HEK293 (cell line): ENCODE results near the gene FEZ2.

Experiments used
- CTCF ChIA-PET: fragments of 350-600 bp; formaldehyde crosslinking; extraction: SDS; loops from one replicate; lab custom pipeline; 2021; ENCODE audit warnings: antibody characterized with exemption; lab: Yijun Ruan, JAX
- POLR2A ChIA-PET: fragments of 300-600 bp; formaldehyde crosslinking; extraction: SDS; loops from one replicate; lab custom pipeline; 2020; ENCODE audit warnings: antibody characterized with exemption, inconsistent platforms; lab: Yijun Ruan, JAX
- H3K27ac ChIP-seq: fragments of 200-500 bp; sonication (Bioruptor generic); 2 replicates; pipeline ENCODE4 v1.5.1; 2014; ENCODE audit warnings: low read depth, low read length, control low read depth, inconsistent platforms; ENCODE audit errors: extremely low read depth
- H3K36me3 ChIP-seq, 2 experiments: fragments of 200-500 bp in 1 of 2; sonication (Bioruptor generic) in 1 of 2; 1 replicate in 1 of 2; 2 replicates in 1 of 2; pipeline ENCODE4 v1.5.1; 2014 to 2017; ENCODE audit warnings: inconsistent platforms in 2 of 2, low read length in 2 of 2; ENCODE audit not compliant: control insufficient read depth in 2 of 2, insufficient read depth in 1 of 2
- H3K4me1 ChIP-seq: fragments of 200-500 bp; sonication (Bioruptor generic); 2 replicates; pipeline ENCODE4 v1.5.1; 2014; ENCODE audit warnings: mild to moderate bottlenecking, low read length, inconsistent platforms; ENCODE audit not compliant: control insufficient read depth, insufficient read depth
- H3K4me3 ChIP-seq: 2 replicates; pipeline ENCODE4 v1.5.1; 2011; ENCODE audit warnings: low read depth, mild to moderate bottlenecking, control low read depth, low read length, moderate library complexity
- H3K9me3 ChIP-seq: fragments of 200-500 bp; sonication (Bioruptor generic); 2 replicates; pipeline ENCODE4 v1.5.1; 2014; ENCODE audit warnings: low read depth, low read length, inconsistent platforms; ENCODE audit not compliant: control insufficient read depth, insufficient read depth
- KLF1 ChIP-seq: fragments of 450-650 bp; formaldehyde crosslinking; IDR thresholded peaks from 2 replicates; pipeline ENCODE4 v1.5.1; 2016; ENCODE audit warnings: missing biosample characterization, missing genetic modification characterization
- KLF10 ChIP-seq: fragments of 450-650 bp; IDR thresholded peaks from 2 replicates; pipeline ENCODE4 v1.5.1; 2018; ENCODE audit warnings: missing biosample characterization, mild to moderate bottlenecking, missing genetic modification characterization
- KLF7 ChIP-seq: fragments of 450-650 bp; formaldehyde crosslinking; IDR thresholded peaks from 2 replicates; pipeline ENCODE4 v1.5.1; 2016; ENCODE audit warnings: missing biosample characterization, missing genetic modification characterization, borderline replicate concordance
- MZF1 ChIP-seq: fragments of 450-650 bp; formaldehyde crosslinking; IDR thresholded peaks from 2 replicates; pipeline ENCODE4 v1.5.1; 2017; ENCODE audit warnings: missing biosample characterization, missing genetic modification characterization, borderline replicate concordance
- PRDM1 ChIP-seq: fragments of 450-650 bp; formaldehyde crosslinking; IDR thresholded peaks from 2 replicates; pipeline ENCODE4; 2016; ENCODE audit warnings: missing biosample characterization, missing genetic modification characterization
- PRDM6 ChIP-seq: fragments of 450-650 bp; formaldehyde crosslinking; IDR thresholded peaks from 2 replicates; pipeline ENCODE4 v1.5.1; 2017; ENCODE audit warnings: missing biosample characterization, missing genetic modification characterization
- SCRT2 ChIP-seq: fragments of 450-650 bp; formaldehyde crosslinking; IDR thresholded peaks from 2 replicates; pipeline ENCODE4 v1.5.1; 2016; ENCODE audit warnings: missing biosample characterization, missing genetic modification characterization
- SP7 ChIP-seq: fragments of 450-650 bp; formaldehyde crosslinking; IDR thresholded peaks from 2 replicates; pipeline ENCODE4 v1.5.1; 2016; ENCODE audit warnings: missing biosample characterization, missing genetic modification characterization
- YY1 ChIP-seq: fragments of 450-650 bp; formaldehyde crosslinking; IDR thresholded peaks from 2 replicates; pipeline ENCODE4 v1.5.1; 2018; ENCODE audit warnings: missing biosample characterization, missing genetic modification characterization
- ZBTB7A ChIP-seq: fragments of 450-650 bp; formaldehyde crosslinking; IDR thresholded peaks from 2 replicates; pipeline ENCODE4 v1.5.1; 2016; ENCODE audit warnings: low read depth, missing biosample characterization, missing genetic modification characterization
- ZFP3 ChIP-seq: fragments of 450-650 bp; formaldehyde crosslinking; IDR thresholded peaks from 2 replicates; pipeline ENCODE4 v1.5.1; 2016; ENCODE audit warnings: low read depth, missing biosample characterization, missing genetic modification characterization
- ZFP69B ChIP-seq: fragments of 450-650 bp; formaldehyde crosslinking; IDR thresholded peaks from 2 replicates; pipeline ENCODE4 v1.5.1; 2016; ENCODE audit warnings: missing biosample characterization, missing genetic modification characterization
- ZNF174 ChIP-seq: fragments of 450-650 bp; formaldehyde crosslinking; IDR thresholded peaks from 2 replicates; pipeline ENCODE4 v1.5.0; 2017; ENCODE audit warnings: missing biosample characterization, mild to moderate bottlenecking, missing genetic modification characterization
- ZNF202 ChIP-seq: fragments of 450-650 bp; formaldehyde crosslinking; IDR thresholded peaks from 2 replicates; pipeline ENCODE4 v1.5.1; 2016; ENCODE audit warnings: missing biosample characterization, missing genetic modification characterization, borderline replicate concordance
- ZNF248 ChIP-seq: fragments of 450-650 bp; formaldehyde crosslinking; IDR thresholded peaks from 2 replicates; pipeline ENCODE4 v1.5.1; 2017; ENCODE audit warnings: missing biosample characterization, missing genetic modification characterization
- ZNF311 ChIP-seq: fragments of 450-650 bp; formaldehyde crosslinking; IDR thresholded peaks from 2 replicates; pipeline ENCODE4 v1.5.1; 2017; ENCODE audit warnings: missing biosample characterization, missing genetic modification characterization, borderline replicate concordance
- ZNF426 ChIP-seq: fragments of 450-650 bp; formaldehyde crosslinking; IDR thresholded peaks from 2 replicates; pipeline ENCODE4 v1.5.1; 2017; ENCODE audit warnings: missing biosample characterization, missing genetic modification characterization, mild to moderate bottlenecking, inconsistent platforms, moderate library complexity
- ZNF433 ChIP-seq: fragments of 450-650 bp; formaldehyde crosslinking; IDR thresholded peaks from 2 replicates; pipeline ENCODE4 v1.5.1; 2016; ENCODE audit warnings: missing biosample characterization, missing genetic modification characterization, low read depth
- ZNF488 ChIP-seq: fragments of 450-650 bp; formaldehyde crosslinking; IDR thresholded peaks from 2 replicates; pipeline ENCODE4 v1.5.1; 2016; ENCODE audit warnings: missing biosample characterization, missing genetic modification characterization
- ZNF510 ChIP-seq: fragments of 450-650 bp; formaldehyde crosslinking; IDR thresholded peaks from 2 replicates; pipeline ENCODE4 v1.5.1; 2018; ENCODE audit warnings: mild to moderate bottlenecking, missing genetic modification characterization, missing biosample characterization; ENCODE audit not compliant: insufficient replicate concordance
- ZNF521 ChIP-seq: fragments of 450-650 bp; formaldehyde crosslinking; IDR thresholded peaks from 2 replicates; pipeline ENCODE4 v1.5.1; 2017; ENCODE audit warnings: missing biosample characterization, mild to moderate bottlenecking, missing genetic modification characterization
- ZNF529 ChIP-seq: fragments of 450-650 bp; formaldehyde crosslinking; IDR thresholded peaks from 2 replicates; pipeline ENCODE4 v1.5.1; 2017; ENCODE audit warnings: missing genetic modification characterization, missing biosample characterization; ENCODE audit not compliant: insufficient replicate concordance
- ZNF555 ChIP-seq: fragments of 450-650 bp; formaldehyde crosslinking; conservative IDR thresholded peaks from 2 replicates; pipeline ENCODE4 v1.5.1; 2017; ENCODE audit warnings: missing biosample characterization, mild to moderate bottlenecking, missing genetic modification characterization, inconsistent platforms
- ZNF558 ChIP-seq: fragments of 450-650 bp; formaldehyde crosslinking; IDR thresholded peaks from 2 replicates; pipeline ENCODE4 v1.5.1; 2016; ENCODE audit warnings: missing biosample characterization, missing genetic modification characterization
- ZNF692 ChIP-seq: fragments of 450-650 bp; formaldehyde crosslinking; IDR thresholded peaks from 2 replicates; pipeline ENCODE4 v1.5.1; 2016; ENCODE audit warnings: missing biosample characterization, missing genetic modification characterization
- ZNF707 ChIP-seq: fragments of 450-650 bp; formaldehyde crosslinking; IDR thresholded peaks from 2 replicates; pipeline ENCODE4 v1.5.1; 2016; ENCODE audit warnings: missing biosample characterization, missing genetic modification characterization
- ZNF776 ChIP-seq: fragments of 450-650 bp; formaldehyde crosslinking; IDR thresholded peaks from 2 replicates; pipeline ENCODE4 v1.5.0; 2017; ENCODE audit warnings: missing biosample characterization, missing genetic modification characterization, borderline replicate concordance
- ZNF792 ChIP-seq: fragments of 450-650 bp; formaldehyde crosslinking; IDR thresholded peaks from 2 replicates; pipeline ENCODE4 v1.5.1; 2016; ENCODE audit warnings: missing biosample characterization, missing genetic modification characterization
- ZNF837 ChIP-seq: fragments of 450-650 bp; formaldehyde crosslinking; IDR thresholded peaks from 2 replicates; pipeline ENCODE4 v1.5.1; 2016; ENCODE audit warnings: missing biosample characterization, missing genetic modification characterization
- ZSCAN23 ChIP-seq: fragments of 450-650 bp; formaldehyde crosslinking; IDR thresholded peaks from 2 replicates; pipeline ENCODE4 v1.5.1; 2016; ENCODE audit warnings: missing biosample characterization, missing genetic modification characterization
- ZXDB ChIP-seq: fragments of 450-650 bp; formaldehyde crosslinking; IDR thresholded peaks from 2 replicates; pipeline ENCODE4 v1.5.1; 2016; ENCODE audit warnings: missing biosample characterization, missing genetic modification characterization

Gene FEZ2

GRCh38 chr2:36565712-36566111, 32.3 kb downstream of the FEZ2 start:
- Histone ChIP-seq H3K36me3 (peaks cover 0 to 14% of the 10 kb centered on the region in 2 experiments; a peak in 1 of 3 replicates), H3K4me1 (peaks cover 2% of the 10 kb centered on the region; the same call in 1 of the 2 replicates), H3K27ac (no peak overlapping the region), H3K9me3 (no peaks in the 10 kb centered on the region), H3K4me3 (no peak overlapping the region)
- TF ChIP-seq ZNF174 (tag by site-specific recombination) = no peak
- no peak for TF ChIP-seq PRDM6 (tag by site-specific recombination)
- TF ChIP-seq ZNF521 = no peak
- no peak for TF ChIP-seq ZNF248 (tag by site-specific recombination)
- no peak for TF ChIP-seq ZNF488
- TF ChIP-seq ZNF707 (tag by site-specific recombination) = no peak
- no peak for TF ChIP-seq KLF7 (tag by site-specific recombination)
- TF ChIP-seq ZNF555 (tag by site-specific recombination) = no peak
- no peak for TF ChIP-seq ZNF529 (tag by site-specific recombination)
- no peak for TF ChIP-seq YY1
- TF ChIP-seq ZNF692 (tag by site-specific recombination) = no peak
- no peak for TF ChIP-seq ZBTB7A (tag by site-specific recombination)
- no peak for TF ChIP-seq KLF10 (tag by site-specific recombination)
- CTCF ChIA-PET = no interaction called here
- POLR2A ChIA-PET = no interaction called here

GRCh38 chr2:36564377-36564930, 33.5 kb downstream of the FEZ2 start:
- Histone ChIP-seq H3K4me3 (no peak overlapping the region), H3K27ac (no peak overlapping the region), H3K36me3 (peaks cover 0 to 16% of the 10 kb centered on the region in 2 experiments; a peak in 1 of 3 replicates), H3K4me1 (peaks cover 2% of the 10 kb centered on the region; the same call in 1 of the 2 replicates), H3K9me3 (no peaks in the 10 kb centered on the region)
- POLR2A ChIA-PET = no interaction called here
- CTCF ChIA-PET = no interaction called here
- no peak for TF ChIP-seq ZNF776 (tag by site-specific recombination)
- no peak for TF ChIP-seq ZNF202 (tag by site-specific recombination)
- TF ChIP-seq ZNF792 = no peak
- no peak for TF ChIP-seq SCRT2 (tag by site-specific recombination)
- TF ChIP-seq ZNF433 = no peak
- TF ChIP-seq ZNF311 (tag by site-specific recombination) = no peak
- no peak for TF ChIP-seq ZXDB (tag by site-specific recombination)
- TF ChIP-seq PRDM1 (tag by site-specific recombination) = no peak
- no peak for TF ChIP-seq KLF1 (tag by site-specific recombination)
- TF ChIP-seq ZFP3 = no peak
- no peak for TF ChIP-seq ZFP69B (tag by site-specific recombination)
- no peak for TF ChIP-seq ZNF558 (tag by site-specific recombination)
- TF ChIP-seq MZF1 (tag by site-specific recombination) = no peak
- no peak for TF ChIP-seq SP7 (tag by site-specific recombination)
- no peak for TF ChIP-seq ZNF837 (tag by site-specific recombination)
- no peak for TF ChIP-seq PRDM6 (tag by site-specific recombination)
- no peak for TF ChIP-seq ZNF510 (tag by site-specific recombination)
- TF ChIP-seq ZNF426 (tag by site-specific recombination) = no peak
- no peak for TF ChIP-seq ZSCAN23 (tag by site-specific recombination)
